NT2/D1 (cell line): ENCODE measurements around the gene TBX1.

Source experiments
- SUZ12 ChIP-seq: IDR thresholded peaks from 2 replicates; pipeline ENCODE4 v1.6.1; 2011; ENCODE audit not compliant: insufficient read length, insufficient read depth; ENCODE audit errors: extremely low read depth
- ZNF274 ChIP-seq: IDR thresholded peaks from 2 replicates; pipeline ENCODE4 v1.6.1; 2011; ENCODE audit warnings: mild to moderate bottlenecking, low read depth, low read length

GRCh38 chr22:19787849-19788141, 27.2 kb downstream of the TBX1 start:
- no peak for TF ChIP-seq ZNF274
- TF ChIP-seq SUZ12 = no peak
